ENCODE data around the gene LRIG1.

LRIG1 gene

GRCh38 chr3:66495668-66496045 is 5.2 kb downstream of the LRIG1 start:
- TF ChIP-seq CEBPB (IDR thresholded peaks at IDR 0.05) (no peak), EGR1 (IDR thresholded peaks at IDR 0.05) (no peak), TAF1 (IDR thresholded peaks at IDR 0.05; ENCODE audit: low read depth) (no peak), TCF12 (IDR thresholded peaks at IDR 0.05; ENCODE audit: low read depth) (no peak), YY1 (IDR thresholded peaks at IDR 0.05; ENCODE audit: low read depth) (no peak), RAD21 (IDR thresholded peaks at IDR 0.05; ENCODE audit: low read depth) (no peak), REST (IDR thresholded peaks at IDR 0.05; ENCODE audit: low read depth) (no peak), TEAD4 (IDR thresholded peaks at IDR 0.05) (no peak), MAX (IDR thresholded peaks at IDR 0.05) (no peak), CREB1 (IDR thresholded peaks at IDR 0.05; ENCODE audit: low read depth) (no peak), NFIC (IDR thresholded peaks at IDR 0.05) (no peak), EP300 (IDR thresholded peaks at IDR 0.05; ENCODE audit: borderline replicate concordance) (no peak), FOXM1 (IDR thresholded peaks at IDR 0.05; ENCODE audit: borderline replicate concordance, low read depth) (no peak), USF1 (IDR thresholded peaks at IDR 0.05) (no peak), ZBTB7A (IDR thresholded peaks at IDR 0.05; ENCODE audit: low read depth) (no peak)

DNA sequence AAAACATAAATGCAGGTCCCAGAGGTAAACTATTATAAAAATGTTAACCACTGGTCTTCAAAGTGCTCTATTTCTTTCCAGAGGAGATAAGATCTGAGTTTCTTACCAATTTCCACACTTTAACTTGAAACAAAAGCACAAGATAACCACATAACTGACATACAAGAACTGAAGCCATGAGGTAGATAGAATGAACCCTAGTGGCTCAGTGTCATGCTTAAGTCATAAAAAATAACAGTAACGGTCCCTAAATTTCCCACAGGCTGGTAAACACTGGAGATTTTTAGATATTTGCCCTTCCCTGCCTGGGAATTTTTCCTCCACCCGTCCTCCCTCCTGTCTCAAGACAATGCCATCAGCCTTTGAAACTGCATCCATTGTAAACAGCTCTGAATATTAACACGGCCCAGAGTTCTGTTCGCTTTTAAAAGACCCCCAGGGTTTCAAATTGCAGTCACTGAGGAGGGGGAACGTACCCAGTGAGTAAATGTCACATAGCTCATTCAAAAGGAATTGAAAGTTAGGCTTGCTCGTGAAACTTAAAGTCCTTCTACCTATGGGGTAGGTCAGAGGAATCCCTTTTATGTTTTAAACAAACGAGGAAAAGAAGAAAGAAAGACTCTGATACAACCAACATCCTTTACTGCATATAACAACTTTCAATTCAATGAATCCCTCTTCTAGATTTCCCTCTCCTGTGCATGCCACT is 5.7 kb downstream of the LRIG1 start:
- TF ChIP-seq YY1 (IDR thresholded peaks at IDR 0.05; ENCODE audit: low read depth) (no peak), REST (IDR thresholded peaks at IDR 0.05; ENCODE audit: low read depth) (no peak), ZBTB7A (IDR thresholded peaks at IDR 0.05; ENCODE audit: low read depth) (no peak), EGR1 (IDR thresholded peaks at IDR 0.05) (no peak), NFIC (IDR thresholded peaks at IDR 0.05) (no peak), TCF12 (IDR thresholded peaks at IDR 0.05; ENCODE audit: low read depth) (no peak), USF1 (IDR thresholded peaks at IDR 0.05) (no peak), CEBPB (IDR thresholded peaks at IDR 0.05) (no peak), MAX (IDR thresholded peaks at IDR 0.05) (no peak)

DNA sequence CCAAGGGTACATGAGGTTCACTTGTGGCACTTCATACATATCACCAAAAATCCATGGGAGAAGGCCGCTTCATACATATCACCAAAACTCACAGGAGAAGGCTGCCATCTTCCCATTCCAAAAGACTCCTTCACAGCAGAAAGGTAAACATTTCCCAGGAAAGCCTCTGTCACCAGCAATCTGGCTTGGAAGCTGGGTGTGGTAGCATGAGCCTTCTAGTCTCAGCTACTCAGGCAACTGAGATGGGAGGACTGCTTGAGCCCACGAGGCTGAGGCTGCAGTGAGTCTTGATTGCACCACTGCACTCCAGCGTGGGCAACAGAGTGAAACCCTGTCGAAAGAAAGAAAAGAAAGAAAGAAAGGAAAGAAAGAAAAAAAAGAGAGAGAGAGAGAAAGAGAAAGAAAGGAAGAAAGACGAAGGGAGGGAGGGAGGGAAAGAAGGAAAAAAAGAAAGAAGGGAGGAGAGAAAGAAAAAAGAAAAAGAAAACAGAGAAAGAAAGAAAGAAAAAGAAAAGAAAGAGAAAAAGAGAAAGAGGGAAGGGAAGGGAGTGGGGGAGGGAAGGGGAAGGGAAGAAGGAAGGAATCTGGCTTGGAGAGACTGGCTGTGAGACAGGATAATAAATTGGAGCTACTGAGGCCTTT is 7.2 kb downstream of the LRIG1 start:
- TF ChIP-seq YY1 (IDR thresholded peaks at IDR 0.05; ENCODE audit: low read depth): no peak
- TF ChIP-seq TCF12 (IDR thresholded peaks at IDR 0.05; ENCODE audit: low read depth): no peak
- TF ChIP-seq CEBPB (IDR thresholded peaks at IDR 0.05): no peak
- TF ChIP-seq EGR1 (IDR thresholded peaks at IDR 0.05): no peak
- no peak for TF ChIP-seq FOXM1 (IDR thresholded peaks at IDR 0.05; ENCODE audit: borderline replicate concordance, low read depth)
- no peak for TF ChIP-seq CREB1 (IDR thresholded peaks at IDR 0.05; ENCODE audit: low read depth)
- no peak for TF ChIP-seq ZBTB7A (IDR thresholded peaks at IDR 0.05; ENCODE audit: low read depth)
- no peak for TF ChIP-seq USF1 (IDR thresholded peaks at IDR 0.05)
- TF ChIP-seq TAF1 (IDR thresholded peaks at IDR 0.05; ENCODE audit: low read depth): no peak
- TF ChIP-seq NFIC (IDR thresholded peaks at IDR 0.05): no peak
- no peak for TF ChIP-seq EP300 (IDR thresholded peaks at IDR 0.05; ENCODE audit: borderline replicate concordance)
- TF ChIP-seq TEAD4 (IDR thresholded peaks at IDR 0.05): no peak
- no peak for TF ChIP-seq RAD21 (IDR thresholded peaks at IDR 0.05; ENCODE audit: low read depth)
- no peak for TF ChIP-seq REST (IDR thresholded peaks at IDR 0.05; ENCODE audit: low read depth)
- no peak for TF ChIP-seq MAX (IDR thresholded peaks at IDR 0.05)

All from Ishikawa (cell line).